Measurements from ENCODE around the gene MED26.

Gene MED26

DNA sequence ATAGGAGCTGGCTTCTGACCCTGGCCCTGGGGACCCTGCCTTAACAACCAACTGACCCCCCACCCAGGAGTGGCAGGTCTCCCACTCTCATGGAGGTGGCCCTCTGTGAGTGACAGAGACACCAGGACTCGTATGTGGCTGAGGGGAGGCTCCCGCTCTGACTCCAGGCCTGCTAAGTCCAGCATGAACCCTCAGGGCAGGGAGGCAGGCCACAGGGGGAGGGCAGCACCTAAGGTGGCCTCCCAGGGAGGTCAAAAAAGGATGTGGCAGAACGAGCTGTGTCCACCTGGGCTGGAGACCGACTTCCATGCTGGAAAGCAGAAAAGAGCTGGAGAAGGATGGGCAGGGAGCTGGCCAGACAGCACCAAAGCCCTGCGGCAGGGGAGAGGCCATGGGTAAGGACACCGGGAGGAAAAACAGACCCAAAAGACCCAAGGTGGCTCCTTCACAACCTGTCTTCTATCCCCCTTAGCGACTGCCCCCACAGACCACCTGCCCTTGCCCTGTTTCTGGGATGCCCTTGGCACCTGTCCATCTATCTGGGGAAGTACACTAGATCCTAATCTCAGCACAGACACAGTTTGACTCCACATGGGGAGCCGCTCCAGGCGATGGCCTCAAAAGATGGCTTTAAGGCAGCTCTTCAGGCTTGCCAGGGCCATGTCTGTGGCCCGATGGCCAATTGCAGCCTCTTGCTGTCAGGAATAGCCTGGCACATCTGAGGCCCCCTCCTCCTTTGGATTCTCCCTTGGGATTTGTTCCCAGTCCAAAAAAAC, 45.3 kb downstream of the MED26 start:
- DNase-seq = no peak
- intact Hi-C loops (cut with DNase I) = no loop called here

DNA sequence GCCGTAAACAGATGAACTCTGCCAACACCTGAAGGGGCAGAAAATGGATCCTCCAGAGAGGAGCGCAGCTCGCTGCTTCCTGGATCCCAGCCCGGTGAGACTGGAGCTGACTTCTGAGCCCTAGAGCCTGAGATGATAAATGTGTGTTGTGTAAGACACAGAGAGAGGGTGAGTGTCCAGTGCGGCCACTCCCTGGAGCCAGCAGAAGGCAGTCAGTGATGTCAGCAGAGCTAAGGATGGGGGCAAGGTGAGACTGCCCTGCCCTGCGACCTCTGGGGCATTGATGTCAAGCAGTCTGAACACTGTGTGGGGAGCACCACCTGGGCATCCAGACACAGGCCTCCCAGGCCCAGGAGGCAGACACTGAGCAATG, 46.0 kb downstream of the MED26 start:
- intact Hi-C loops (cut with DNase I) = no loop called here
- DNase-seq = no peak

DNA sequence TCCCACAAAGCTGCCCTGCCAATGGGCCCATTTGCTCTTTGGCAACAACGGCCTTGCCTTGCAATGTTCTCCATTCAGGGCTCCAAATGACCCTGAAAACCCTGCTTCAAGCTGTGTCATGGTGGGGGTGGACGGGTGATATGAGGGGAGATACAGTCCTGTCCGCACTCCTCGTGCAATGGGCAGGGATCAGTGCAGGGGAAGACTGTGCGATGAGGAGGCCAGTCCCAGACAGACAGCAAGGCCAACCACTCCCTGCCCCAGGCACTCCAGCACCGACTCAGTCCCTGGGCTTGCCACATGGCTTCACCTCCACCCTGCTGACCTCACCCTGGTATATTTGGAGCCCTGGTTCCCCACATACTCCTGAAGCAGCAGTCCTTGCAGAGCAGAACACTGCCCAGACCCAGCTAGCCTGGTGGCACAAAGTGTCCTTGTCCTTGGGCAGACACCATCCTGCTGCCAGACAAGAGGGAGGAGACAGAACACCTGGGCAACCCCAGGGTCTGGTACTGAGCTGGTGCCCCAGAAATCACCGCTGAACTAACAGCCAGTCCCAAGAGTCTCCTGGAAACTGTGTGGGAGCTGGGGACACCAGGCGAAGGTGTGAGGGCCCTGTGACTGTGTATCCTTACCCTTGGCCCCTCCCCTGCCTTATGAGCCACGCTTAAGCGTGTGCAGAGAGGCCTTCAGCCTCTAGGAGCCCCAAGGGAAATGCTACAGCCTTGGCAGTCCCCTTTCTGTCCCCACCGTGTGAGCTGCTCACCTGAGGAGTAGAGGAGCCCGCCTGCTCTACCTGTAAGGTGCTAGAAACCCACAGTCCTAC, 46.6 kb downstream of the MED26 start:
- intact Hi-C loops (cut with DNase I) = no loop called here
- no peak for DNase-seq

DNA sequence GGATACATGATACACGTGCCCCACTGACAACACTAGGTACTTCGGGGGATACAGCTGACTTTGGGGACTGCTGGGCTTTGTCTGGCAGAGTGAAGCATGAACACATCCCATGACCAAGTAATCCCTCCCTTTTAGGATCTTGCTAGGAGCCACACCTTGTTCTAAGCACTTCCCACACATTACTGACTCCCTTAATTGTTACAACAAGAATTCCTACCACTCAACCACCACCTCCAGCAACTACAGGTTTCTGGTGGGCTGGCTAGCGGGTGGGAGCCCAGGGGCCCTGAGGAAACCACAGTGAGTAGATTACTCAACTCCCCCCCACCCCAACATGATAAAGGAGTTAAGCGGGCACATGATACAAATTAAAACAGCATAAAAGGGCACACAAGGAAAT, 48.6 kb downstream of the MED26 start:
- peak in 16 of 42 donors; percentile 28 to 73 (median 52) for DNase-seq
- intact Hi-C loops (cut with DNase I) = no loop called here

DNA sequence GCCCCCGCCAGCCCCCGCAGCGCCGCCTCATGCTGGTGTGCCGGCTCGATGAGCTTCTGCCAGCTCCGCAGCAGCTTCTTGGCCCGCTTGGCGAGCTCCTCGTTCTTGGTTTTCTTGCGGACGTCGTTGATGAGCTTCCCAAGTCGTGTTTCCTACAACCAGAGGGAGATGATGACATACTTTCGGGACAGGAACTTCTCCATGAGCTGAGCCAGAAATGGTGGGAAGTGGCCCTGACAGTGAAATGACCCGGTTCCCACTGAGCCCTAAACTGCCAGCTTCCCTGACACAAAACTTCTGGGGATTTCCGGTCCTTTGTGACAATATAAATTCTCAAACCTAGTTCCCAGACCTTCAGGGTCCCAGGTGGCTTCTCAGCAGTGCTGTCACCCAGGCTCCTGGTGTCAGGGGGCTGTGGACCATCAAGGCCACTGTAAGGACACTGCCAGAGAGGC, 50.4 kb downstream of the MED26 start:
- intact Hi-C loops (cut with DNase I) = no loop called here
- no peak for DNase-seq

DNA sequence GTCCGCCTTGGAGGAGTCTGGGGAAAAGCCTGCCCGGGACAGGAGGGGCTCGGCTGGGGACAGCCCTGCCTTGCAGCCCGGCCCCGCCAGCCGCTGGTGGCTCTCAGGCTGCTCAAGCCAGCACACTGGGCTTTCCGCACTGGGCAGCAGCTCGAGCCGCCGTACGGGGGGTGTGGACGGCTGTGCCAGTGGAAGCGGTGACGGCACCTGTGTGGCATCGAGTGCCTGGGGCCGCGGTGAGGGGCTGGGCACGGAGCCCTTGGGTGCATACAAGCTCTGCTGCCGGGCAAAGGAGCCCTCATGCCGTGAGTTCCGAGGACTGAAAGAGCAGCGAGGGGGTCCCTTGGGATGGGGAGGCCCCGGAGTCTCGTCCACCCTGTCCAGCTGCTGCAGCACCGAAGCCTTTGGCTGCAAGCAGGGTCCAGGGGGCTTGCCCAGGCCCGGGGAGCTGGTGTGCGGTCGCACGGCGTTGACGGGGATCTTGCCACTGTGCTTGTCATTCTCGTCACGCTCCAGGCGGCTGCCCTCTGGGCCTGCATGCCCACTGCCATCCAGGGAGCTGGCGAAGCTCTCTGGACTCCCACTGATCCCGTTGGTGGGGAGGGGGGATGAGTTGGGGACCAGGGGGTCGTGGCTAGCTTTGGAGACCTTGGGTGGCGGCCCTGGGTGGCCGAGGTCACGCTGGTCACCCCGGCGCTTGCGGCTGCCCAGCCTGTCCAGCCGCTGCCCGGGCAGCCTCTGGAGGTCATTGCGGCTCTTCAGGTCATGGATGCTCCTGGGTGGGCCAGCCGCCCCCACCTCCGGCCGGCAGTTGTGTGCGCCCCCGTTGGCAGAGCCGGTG, 51.1 kb downstream of the MED26 start:
- intact Hi-C loops (cut with DNase I) = no loop called here
- no peak for DNase-seq

DNA sequence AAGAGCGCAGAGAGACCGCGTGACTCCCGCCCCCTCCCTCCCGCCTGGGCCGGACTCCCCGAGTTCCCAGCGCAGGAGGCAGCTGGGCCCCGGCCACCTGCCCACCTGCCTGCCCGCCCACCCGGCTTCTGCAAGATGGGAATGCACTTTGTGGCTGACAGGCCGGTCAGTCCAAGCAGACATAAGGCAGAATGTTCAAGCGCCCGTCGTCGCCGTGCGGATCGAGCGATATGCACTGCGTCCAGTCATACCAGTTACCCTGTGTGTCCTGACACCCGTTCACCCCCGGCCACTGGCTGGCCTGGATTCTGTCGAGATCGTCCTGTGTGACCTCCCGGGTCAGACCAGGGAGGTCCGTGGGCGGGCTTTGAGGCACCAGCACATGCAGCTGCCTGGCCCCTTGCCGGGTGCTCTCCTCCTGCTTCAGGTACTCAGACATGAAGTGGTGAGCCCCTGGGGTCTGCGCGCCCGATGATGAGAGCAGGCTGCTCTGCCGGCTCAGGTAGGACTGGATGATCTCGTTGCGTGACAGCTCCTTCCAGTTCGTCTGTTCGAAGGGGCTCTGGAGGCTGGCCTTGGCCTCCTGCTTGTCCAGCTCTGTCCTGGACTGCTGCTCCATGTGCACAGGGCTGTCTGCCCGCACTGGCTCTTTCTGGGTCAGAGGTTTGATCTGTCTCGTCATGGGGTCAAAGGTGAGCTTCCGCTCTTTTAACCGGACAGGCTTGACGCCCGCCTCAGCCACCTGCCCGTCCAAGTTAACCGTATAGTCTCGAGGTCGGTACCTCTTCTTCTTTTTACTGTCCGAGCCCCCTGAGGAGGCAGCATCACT, 51.9 kb downstream of the MED26 start:
- DNase-seq = no peak
- intact Hi-C loops (cut with DNase I) = no loop called here

DNA sequence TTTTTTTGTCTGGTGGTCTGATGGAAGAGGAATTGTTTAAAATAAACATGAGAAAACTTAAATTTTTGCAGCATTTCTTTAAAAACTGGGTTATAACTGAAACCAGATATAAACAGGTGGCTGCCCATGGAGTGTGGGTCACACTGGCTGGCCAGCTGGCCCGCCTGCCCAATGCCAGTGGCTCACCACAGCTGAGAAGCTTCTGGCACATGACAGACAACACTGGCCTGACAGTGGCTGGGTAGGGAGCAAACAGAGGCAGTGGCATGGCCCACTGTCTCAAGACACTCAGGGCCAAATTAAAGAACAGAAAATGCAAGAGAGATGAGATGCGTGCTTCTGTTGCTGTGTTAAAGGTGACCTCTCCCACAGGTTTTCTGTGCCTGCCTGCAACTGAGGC, 52.7 kb downstream of the MED26 start:
- intact Hi-C loops (cut with DNase I) = no loop called here
- no peak for DNase-seq

DNA sequence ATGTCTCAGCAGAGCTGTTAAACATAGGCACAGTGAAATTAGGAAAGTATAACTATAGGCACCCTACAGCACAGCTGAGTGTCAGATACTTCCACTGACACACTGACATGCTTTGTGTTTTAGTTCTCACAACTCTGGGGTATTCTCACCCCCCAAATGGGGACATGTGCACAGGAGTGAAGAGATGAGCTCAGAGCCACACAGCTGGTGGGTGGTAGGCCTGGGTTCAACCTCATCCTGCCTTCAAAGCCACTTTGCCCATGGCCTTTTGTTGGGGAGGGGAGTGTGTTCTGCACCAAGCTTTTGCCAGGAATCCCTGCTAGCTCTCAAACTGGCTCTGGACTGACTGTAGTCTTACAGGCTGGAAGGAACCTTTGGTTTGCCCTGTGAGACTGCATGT, 54.1 kb downstream of the MED26 start:
- intact Hi-C loops (cut with DNase I) = loop anchor here (2.0 kb wide), 3 partner anchors 31 to 77 kb away; partner anchors contain the start of genes C19orf44, CALR3, CHERP and MED26
- no peak for DNase-seq

DNA sequence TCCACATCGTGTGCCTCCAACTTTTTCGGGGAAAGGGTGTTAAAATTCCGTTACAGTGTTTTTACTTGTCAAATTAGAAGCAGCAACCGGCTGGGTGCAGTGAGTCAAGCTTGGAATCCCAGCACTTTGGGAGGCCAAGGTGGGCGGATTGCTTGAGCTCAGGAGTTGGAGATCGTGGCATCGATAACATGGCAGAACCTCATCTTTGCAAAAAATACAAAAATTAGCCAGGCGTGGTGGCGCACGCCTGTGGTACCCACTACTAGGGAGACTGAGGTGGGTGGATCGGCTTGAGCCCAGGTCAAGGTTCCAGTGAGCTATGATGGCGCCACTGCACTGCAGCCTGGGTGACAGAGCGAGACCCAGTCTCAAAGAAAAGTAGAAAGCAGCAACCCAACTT, 54.7 kb downstream of the MED26 start:
- intact Hi-C loops (cut with DNase I) = loop anchor here (2.0 kb wide), 3 partner anchors 30 to 76 kb away; partner anchors contain the start of genes C19orf44, CALR3, CHERP and MED26
- DNase-seq = peak in 20 of 42 donors; percentile 23 to 72 (median 56)

DNA sequence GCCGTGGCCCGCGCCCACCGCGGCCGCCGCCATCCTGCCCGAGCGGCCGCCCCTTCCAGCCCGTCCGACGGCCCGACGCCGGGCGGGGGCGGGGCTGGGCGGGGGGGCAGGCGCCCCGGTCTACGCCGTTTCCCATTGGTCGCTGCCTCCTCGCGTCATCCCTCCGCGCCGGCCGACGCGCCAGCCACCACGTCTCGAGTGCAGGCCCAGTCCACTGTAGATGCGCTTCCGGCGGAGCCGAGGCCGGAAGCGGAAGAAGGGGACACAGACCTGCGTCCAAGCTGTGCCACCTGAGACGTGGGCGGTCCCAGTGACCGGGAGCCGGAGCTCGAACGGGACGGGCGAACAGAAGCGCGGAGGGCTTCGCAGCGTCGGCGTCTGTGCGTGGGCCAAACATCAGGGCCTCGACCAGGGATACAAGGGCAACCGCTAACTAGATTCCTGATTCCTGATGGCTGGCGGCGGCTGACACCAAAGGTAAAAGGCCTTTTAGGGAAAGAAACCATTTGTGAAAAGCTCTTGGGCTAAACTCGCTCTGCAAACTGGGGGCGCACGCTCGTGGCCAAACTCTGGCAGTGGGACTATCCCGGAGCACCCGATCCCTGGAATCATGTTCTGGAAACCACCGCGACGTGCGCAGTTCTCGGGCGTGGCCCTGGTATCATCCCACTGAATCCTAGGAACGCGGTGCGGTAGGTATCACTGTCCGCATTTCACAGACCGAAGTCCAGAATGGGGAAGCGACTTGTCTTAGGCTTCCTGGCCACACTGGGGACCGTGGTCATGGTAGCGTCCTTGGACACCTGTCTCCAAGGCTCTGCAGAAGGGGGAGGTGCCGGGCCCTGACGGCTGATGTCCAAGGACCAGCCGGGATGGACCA, 55.4 kb downstream of the MED26 start, which contains the start of gene SLC35E1:
TSS of gene SLC35E1 (minus strand) at position 84 of the 880 bp plus-strand sequence. CDS start at position 33, 51 bp downstream.
- intact Hi-C loops (cut with DNase I) = loop anchor here (2.0 kb wide), 3 partner anchors 30 to 76 kb away; partner anchors contain the start of genes C19orf44, CALR3, CHERP and MED26
- DNase-seq = peak; percentile 85 to 97 (median 94)

DNA sequence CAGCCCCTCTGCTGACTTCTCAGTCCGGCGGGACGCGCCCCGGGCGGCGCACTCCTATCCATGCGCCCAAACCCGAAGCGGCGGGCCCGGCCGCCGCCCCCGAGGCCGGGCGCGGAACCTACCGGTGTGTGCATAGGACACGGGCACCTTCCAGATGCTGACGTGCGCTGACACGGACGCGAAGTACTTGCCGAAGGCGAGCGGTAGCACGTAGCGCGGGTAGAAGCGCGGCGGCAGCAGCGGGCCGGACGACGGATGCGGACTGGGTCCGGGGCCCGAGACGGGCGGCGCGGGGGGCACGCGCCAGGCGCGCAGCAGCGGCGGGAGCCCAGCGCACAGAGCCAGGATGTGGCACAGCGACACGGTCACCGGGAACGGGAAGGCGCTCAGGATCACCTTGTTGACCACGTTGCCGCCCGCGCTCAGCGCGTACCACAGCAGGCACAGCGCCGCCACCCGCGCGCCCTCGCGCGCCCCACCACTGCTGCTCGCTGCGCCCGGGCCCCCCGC, 56.1 kb downstream of the MED26 start:
- DNase-seq = peak in 5 of 42 donors; percentile 19 to 40 (median 27)
- intact Hi-C loops (cut with DNase I) = loop anchor here (2.0 kb wide), 3 partner anchors 29 to 75 kb away; partner anchors contain the start of genes C19orf44, CALR3, CHERP and MED26

DNA sequence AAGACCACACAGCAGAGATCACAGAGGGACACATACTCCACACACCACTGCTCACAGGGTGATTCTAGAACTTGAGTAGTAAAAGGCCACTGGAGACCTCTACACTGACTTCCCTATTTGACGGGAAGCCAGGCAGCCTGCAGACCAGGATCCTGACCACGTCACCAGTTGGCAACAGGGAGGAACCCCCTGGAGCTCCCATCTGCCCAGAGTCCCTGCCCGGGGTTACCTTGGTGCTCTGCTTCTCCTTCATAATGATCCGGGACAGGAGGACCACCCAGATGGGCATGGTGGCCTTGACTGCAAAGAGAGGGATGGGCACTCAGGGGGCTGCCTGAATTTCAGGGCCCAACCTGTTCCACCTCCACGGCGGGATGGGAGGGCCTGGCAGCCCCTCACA, 56.7 kb downstream of the MED26 start:
- intact Hi-C loops (cut with DNase I) = no loop called here
- no peak for DNase-seq

DNA sequence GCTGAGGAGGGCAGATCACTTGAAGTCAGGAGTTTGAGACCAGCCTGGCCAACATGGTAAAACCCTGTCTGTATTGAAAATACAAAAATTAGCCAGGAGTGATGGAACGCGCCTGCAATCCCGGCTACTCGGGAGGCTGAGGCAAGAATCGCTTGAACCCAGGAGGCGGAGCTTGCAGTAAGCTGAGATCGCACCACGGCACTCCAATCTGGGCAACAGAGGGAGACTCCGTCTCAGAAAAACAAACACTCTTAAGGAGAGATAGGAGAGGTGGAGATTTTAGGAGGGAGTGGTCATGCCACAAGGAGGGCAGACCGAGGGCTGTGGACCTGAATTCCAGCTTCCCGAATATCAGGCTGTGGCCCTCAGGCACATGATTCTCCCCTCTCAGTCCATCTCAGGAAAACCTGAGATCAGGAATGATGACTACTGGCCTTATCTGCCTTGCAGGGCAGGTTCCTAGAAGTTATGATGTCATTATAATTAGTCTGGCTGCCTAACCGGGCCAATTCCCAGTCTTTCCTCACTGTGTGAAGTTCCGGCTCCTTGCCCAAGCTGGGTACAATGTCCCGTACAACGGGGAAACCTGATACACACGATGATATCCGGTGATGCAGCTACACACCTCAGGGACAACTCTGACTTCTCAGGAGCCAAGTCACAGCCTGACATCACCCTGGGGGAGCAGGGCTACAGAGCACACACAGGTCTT, 58.2 kb downstream of the MED26 start:
- no peak for DNase-seq
- intact Hi-C loops (cut with DNase I) = no loop called here

DNA sequence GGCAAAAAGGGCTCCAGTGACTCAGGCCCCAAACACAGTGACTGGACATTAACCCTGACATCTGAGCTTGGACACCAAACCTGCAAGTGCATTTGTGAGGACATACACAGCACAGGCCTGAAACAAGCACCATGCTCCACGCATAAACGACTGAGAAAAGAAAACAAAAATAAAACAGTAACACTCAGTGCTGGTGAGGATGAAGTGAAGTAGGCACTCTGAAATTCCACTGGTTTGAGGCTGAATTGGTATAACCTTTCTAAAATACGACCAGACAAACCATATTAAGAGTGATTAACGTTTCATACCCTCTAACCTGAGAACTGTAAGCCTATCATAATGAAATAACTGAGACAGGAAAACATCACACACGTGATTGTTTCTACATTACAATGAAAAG, 61.3 kb downstream of the MED26 start:
- DNase-seq = no peak
- intact Hi-C loops (cut with DNase I) = no loop called here

DNA sequence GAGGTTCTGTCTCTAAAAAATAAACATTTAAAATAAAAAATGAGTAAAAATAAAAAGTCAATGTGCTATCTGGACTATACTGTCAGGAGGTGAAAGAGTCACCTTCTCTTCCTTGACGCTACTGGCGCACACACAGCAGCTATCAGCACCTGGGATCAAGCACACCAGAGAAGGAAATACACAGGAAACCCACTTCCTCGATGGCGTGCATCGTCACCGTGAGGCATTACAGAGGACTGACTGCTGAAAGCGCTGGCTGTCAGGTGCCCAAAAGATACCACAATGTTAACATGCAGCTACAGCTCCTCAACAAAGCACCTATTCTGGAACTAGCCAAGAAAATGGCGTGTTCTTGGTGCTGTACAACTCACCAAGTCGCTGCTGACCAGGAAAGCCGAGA, 61.8 kb downstream of the MED26 start:
- no peak for DNase-seq
- intact Hi-C loops (cut with DNase I) = no loop called here

All from head of caudate nucleus (tissue), 42 donors.